HepG2 (cell line): ENCODE measurements around the gene NUB1. TPM values are rescaled to one million over a fixed set of nuclear protein-coding genes. Genes with fewer than 3 reads are reported as not detected.
A peak's percentile ranks its signal among the peaks of the same experiment; 100 is the strongest.

Source experiments
- ARNT2 ChIP-seq: sonication (generic); formaldehyde crosslinking; IDR thresholded peaks from 2 replicates; pipeline ENCODE4 v1.8.0; 2022; ENCODE audit warnings: mild to moderate bottlenecking, low read depth, missing genetic modification reagents, moderate library complexity
- BRCA1 ChIP-seq: sonication (generic); formaldehyde crosslinking; IDR thresholded peaks from 2 replicates; pipeline ENCODE4 v1.4.0; 2020; ENCODE audit warnings: missing genetic modification reagents
- BRD4 ChIP-seq: sonication (generic); formaldehyde crosslinking; IDR thresholded peaks from 2 replicates; pipeline ENCODE4 v1.4.0; 2020; ENCODE audit warnings: missing genetic modification reagents
- DMAP1 ChIP-seq: IDR thresholded peaks from 2 replicates; pipeline ENCODE4 v1.6.1; 2016
- GLI4 ChIP-seq: sonication (generic); formaldehyde crosslinking; IDR thresholded peaks from 2 replicates; pipeline ENCODE4 v1.5.1; 2020; ENCODE audit warnings: missing genetic modification reagents, mild to moderate bottlenecking, moderate library complexity, borderline replicate concordance
- HDAC1 ChIP-seq: sonication (generic); formaldehyde crosslinking; IDR thresholded peaks from 2 replicates; pipeline ENCODE4 v1.5.1; 2020; ENCODE audit warnings: mild to moderate bottlenecking, missing genetic modification reagents
- KLF15 ChIP-seq: sonication (generic); formaldehyde crosslinking; IDR thresholded peaks from 2 replicates; pipeline ENCODE4 v1.8.1; 2023; ENCODE audit warnings: borderline replicate concordance, mild to moderate bottlenecking, inconsistent platforms, missing genetic modification reagents, mixed read lengths
- KLF6 ChIP-seq: IDR thresholded peaks from 2 replicates; pipeline ENCODE4 v1.8.0; 2016; ENCODE audit warnings: missing biosample characterization, missing genetic modification reagents
- MEIS2 ChIP-seq: sonication (generic); formaldehyde crosslinking; IDR thresholded peaks from 2 replicates; pipeline ENCODE4 v1.9.0; 2021; ENCODE audit warnings: mild to moderate bottlenecking, missing genetic modification reagents
- NKX3-1 ChIP-seq: sonication (generic); formaldehyde crosslinking; IDR thresholded peaks from 2 replicates; pipeline ENCODE4 v1.5.0; 2020; ENCODE audit warnings: missing genetic modification reagents
- TMF1 ChIP-seq: sonication (generic); formaldehyde crosslinking; IDR thresholded peaks from 2 replicates; pipeline ENCODE4 v1.8.1; 2022; ENCODE audit warnings: low read depth, missing genetic modification reagents
- YEATS4 ChIP-seq: sonication (generic); formaldehyde crosslinking; IDR thresholded peaks from 2 replicates; pipeline ENCODE4 v1.4.0; 2020; ENCODE audit warnings: missing genetic modification reagents, borderline replicate concordance
- ZNF12 ChIP-seq: sonication (generic); formaldehyde crosslinking; IDR thresholded peaks from 2 replicates; pipeline ENCODE4 v1.5.0; 2020; ENCODE audit warnings: missing genetic modification reagents
- ZNF552 ChIP-seq: sonication (generic); formaldehyde crosslinking; IDR thresholded peaks from 2 replicates; pipeline ENCODE4 v1.9.0; 2022; ENCODE audit warnings: missing genetic modification reagents, mild to moderate bottlenecking, borderline replicate concordance
- ZNF724P ChIP-seq: sonication (generic); formaldehyde crosslinking; IDR thresholded peaks from 2 replicates; pipeline ENCODE4 v1.8.0; 2022; ENCODE audit warnings: missing genetic modification reagents, borderline replicate concordance
- polyA plus RNA-seq, 8 experiments: library from polyadenylated mRNA; depleted of rRNA in 3 of 8; stranded (reverse) in 7 of 8; unstranded in 1 of 8; fragments of >200 nt; fragmentation: Illumina TruSeq in 4 of 8; extraction: Trizol in 4 of 8; gene quantifications; 2 replicates each; pipeline versions ENCODE4 v1.2.1 to v1.2.3, GENCODE V29; 2011 to 2016; ENCODE audit warnings: low read depth in 4 of 8, missing spikeins in 1 of 8, mixed read lengths in 1 of 8; ENCODE audit not compliant: insufficient read depth in 1 of 8
- total RNA-seq, 5 experiments: library from RNA; depleted of rRNA; stranded (reverse); fragments of >200 nt; fragmentation: Illumina TruSeq; extraction: Trizol; gene quantifications; 2 replicates each; pipeline ENCODE4 v1.2.3, GENCODE V29; 2016; ENCODE audit warnings: low read depth in 1 of 5
- TF ChIP-seq, protein P1 (sequence below): sonication (generic); formaldehyde crosslinking; IDR thresholded peaks from 2 replicates; pipeline ENCODE4 v1.9.0; 2021; ENCODE audit warnings: missing genetic modification reagents, borderline replicate concordance
- TF ChIP-seq, protein P2 (sequence below): sonication (generic); formaldehyde crosslinking; IDR thresholded peaks from 2 replicates; pipeline ENCODE4 v1.5.0; 2020; ENCODE audit warnings: missing genetic modification reagents, mild to moderate bottlenecking, borderline replicate concordance
- TF ChIP-seq, protein P3 (sequence below): sonication (generic); formaldehyde crosslinking; IDR thresholded peaks from 2 replicates; pipeline ENCODE4 v1.4.0; 2020; ENCODE audit warnings: missing genetic modification reagents
- TF ChIP-seq, protein P4 (sequence below): sonication (generic); formaldehyde crosslinking; IDR thresholded peaks from 2 replicates; pipeline ENCODE4 v1.4.0; 2020; ENCODE audit warnings: mild to moderate bottlenecking, missing genetic modification reagents, borderline replicate concordance

Gene NUB1
- total and polyA plus RNA-seq, 2 of the 13 experiments (the other 11 are each of a cell fraction or from before 2014, with no cell fraction given), result 27.1 to 37.0 TPM

DNA sequence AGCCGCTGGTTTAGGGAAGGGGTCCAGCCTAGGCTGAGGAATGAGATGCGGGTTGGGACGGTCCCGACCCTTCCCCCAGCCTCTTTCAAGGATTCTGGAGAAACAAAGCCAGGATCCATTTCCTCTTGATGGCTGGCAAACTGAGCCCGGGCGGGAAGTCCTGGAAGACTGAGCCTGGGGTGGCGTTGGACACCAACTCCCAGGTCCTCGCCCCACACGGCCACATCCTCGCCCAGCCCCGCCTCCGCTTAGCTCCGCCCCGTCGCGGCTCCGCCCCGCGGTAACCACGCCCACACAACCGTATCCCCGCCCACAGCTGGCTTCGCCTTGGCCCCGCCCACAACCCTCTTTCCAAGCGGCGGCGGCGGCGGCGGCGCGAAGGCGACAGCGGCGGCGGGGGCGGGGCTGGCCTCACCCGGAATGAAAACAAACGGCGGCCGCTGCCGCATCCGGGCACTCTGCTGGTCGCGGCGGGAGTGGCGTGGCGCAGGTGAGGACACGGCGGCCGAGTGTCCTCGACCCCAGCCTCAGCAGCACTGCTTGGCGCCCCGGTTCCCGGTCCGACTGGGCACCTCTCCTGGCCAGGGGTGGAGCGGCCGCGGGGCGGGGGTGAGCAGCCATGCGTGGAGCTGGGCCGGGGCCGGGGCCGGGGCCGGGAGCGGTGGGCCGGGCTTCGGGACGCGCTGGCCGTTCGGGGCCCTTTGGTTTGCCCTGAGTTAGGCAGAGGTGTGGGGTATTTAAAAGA lies at the start of gene NUB1 (continued):
- TF ChIP-seq, protein P1, sequence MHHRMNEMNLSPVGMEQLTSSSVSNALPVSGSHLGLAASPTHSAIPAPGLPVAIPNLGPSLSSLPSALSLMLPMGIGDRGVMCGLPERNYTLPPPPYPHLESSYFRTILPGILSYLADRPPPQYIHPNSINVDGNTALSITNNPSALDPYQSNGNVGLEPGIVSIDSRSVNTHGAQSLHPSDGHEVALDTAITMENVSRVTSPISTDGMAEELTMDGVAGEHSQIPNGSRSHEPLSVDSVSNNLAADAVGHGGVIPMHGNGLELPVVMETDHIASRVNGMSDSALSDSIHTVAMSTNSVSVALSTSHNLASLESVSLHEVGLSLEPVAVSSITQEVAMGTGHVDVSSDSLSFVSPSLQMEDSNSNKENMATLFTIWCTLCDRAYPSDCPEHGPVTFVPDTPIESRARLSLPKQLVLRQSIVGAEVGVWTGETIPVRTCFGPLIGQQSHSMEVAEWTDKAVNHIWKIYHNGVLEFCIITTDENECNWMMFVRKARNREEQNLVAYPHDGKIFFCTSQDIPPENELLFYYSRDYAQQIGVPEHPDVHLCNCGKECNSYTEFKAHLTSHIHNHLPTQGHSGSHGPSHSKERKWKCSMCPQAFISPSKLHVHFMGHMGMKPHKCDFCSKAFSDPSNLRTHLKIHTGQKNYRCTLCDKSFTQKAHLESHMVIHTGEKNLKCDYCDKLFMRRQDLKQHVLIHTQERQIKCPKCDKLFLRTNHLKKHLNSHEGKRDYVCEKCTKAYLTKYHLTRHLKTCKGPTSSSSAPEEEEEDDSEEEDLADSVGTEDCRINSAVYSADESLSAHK (CRISPR knock-in tag), result no peak
- TF ChIP-seq TMF1 (CRISPR knock-in tag), result peak; percentile 77; the same call in 1 of the 2 replicates
- peak; percentile 69; the same call in 1 of the 2 replicates for TF ChIP-seq DMAP1 (CRISPR knock-in tag)
- peak; percentile 67; the same call in 1 of the 2 replicates for TF ChIP-seq ZNF552 (CRISPR knock-in tag)
- TF ChIP-seq KLF15 (CRISPR knock-in tag), result no peak
- 0 out of 2 replicates have a peak, but pooled peaks have one; percentile 26 for TF ChIP-seq MEIS2 (CRISPR knock-in tag)
- TF ChIP-seq KLF6 (CRISPR knock-in tag), result peak; percentile 61; the same call in 1 of the 2 replicates
- TF ChIP-seq ZNF12 (CRISPR knock-in tag), result no peak
- no peak; the same call in 1 of the 2 replicates for TF ChIP-seq NKX3-1
- TF ChIP-seq GLI4 (CRISPR knock-in tag), result 0 out of 2 replicates have a peak, but pooled peaks have one; percentile 41
- TF ChIP-seq, protein P2, sequence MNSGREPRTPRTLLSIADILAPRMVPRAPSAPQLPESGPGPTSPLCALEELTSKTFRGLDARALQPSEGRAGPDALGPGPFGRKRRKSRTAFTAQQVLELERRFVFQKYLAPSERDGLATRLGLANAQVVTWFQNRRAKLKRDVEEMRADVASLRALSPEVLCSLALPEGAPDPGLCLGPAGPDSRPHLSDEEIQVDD, result peak; percentile 85; the same call in 1 of the 2 replicates
- peak; percentile 84 for TF ChIP-seq HDAC1
- TF ChIP-seq, protein P3, sequence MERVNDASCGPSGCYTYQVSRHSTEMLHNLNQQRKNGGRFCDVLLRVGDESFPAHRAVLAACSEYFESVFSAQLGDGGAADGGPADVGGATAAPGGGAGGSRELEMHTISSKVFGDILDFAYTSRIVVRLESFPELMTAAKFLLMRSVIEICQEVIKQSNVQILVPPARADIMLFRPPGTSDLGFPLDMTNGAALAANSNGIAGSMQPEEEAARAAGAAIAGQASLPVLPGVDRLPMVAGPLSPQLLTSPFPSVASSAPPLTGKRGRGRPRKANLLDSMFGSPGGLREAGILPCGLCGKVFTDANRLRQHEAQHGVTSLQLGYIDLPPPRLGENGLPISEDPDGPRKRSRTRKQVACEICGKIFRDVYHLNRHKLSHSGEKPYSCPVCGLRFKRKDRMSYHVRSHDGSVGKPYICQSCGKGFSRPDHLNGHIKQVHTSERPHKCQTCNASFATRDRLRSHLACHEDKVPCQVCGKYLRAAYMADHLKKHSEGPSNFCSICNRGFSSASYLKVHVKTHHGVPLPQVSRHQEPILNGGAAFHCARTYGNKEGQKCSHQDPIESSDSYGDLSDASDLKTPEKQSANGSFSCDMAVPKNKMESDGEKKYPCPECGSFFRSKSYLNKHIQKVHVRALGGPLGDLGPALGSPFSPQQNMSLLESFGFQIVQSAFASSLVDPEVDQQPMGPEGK, result peak; percentile 13; the same call in 1 of the 2 replicates
- peak; percentile 49; the same call in 1 of the 2 replicates for TF ChIP-seq ZNF724P (CRISPR knock-in tag)
- TF ChIP-seq ARNT2 (CRISPR knock-in tag), result 0 out of 2 replicates have a peak, but pooled peaks have one; percentile 66
- TF ChIP-seq BRD4 (CRISPR knock-in tag), result peak; percentile 74
- peak; percentile 51; the same call in 1 of the 2 replicates for TF ChIP-seq BRCA1 (CRISPR knock-in tag)
- TF ChIP-seq, protein P4, sequence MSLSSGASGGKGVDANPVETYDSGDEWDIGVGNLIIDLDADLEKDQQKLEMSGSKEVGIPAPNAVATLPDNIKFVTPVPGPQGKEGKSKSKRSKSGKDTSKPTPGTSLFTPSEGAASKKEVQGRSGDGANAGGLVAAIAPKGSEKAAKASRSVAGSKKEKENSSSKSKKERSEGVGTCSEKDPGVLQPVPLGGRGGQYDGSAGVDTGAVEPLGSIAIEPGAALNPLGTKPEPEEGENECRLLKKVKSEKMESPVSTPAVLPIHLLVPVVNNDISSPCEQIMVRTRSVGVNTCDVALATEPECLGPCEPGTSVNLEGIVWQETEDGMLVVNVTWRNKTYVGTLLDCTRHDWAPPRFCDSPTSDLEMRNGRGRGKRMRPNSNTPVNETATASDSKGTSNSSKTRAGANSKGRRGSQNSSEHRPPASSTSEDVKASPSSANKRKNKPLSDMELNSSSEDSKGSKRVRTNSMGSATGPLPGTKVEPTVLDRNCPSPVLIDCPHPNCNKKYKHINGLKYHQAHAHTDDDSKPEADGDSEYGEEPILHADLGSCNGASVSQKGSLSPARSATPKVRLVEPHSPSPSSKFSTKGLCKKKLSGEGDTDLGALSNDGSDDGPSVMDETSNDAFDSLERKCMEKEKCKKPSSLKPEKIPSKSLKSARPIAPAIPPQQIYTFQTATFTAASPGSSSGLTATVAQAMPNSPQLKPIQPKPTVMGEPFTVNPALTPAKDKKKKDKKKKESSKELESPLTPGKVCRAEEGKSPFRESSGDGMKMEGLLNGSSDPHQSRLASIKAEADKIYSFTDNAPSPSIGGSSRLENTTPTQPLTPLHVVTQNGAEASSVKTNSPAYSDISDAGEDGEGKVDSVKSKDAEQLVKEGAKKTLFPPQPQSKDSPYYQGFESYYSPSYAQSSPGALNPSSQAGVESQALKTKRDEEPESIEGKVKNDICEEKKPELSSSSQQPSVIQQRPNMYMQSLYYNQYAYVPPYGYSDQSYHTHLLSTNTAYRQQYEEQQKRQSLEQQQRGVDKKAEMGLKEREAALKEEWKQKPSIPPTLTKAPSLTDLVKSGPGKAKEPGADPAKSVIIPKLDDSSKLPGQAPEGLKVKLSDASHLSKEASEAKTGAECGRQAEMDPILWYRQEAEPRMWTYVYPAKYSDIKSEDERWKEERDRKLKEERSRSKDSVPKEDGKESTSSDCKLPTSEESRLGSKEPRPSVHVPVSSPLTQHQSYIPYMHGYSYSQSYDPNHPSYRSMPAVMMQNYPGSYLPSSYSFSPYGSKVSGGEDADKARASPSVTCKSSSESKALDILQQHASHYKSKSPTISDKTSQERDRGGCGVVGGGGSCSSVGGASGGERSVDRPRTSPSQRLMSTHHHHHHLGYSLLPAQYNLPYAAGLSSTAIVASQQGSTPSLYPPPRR (CRISPR knock-in tag), result peak; percentile 61; the same call in 1 of the 2 replicates
- peak; percentile 89 for TF ChIP-seq YEATS4 (CRISPR knock-in tag)
